Bronchial epithelial cell (primary cell): ENCODE results near the gene CTBP1. TPM values are rescaled to one million over a fixed set of nuclear protein-coding genes. Genes with fewer than 3 reads are reported as not detected.

Experiments used
- DNase-seq: peaks from one replicate; pipeline ENCODE4 v3.0.0-alpha.2; 2010; ENCODE audit warnings: low read depth
- FAIRE-seq: peaks from 2 replicates; lab custom pipeline; 2011; peaks lifted over from hg19 to GRCh38; lab: Jason Lieb, UNC
- H3K27me3 ChIP-seq: 2 replicates; pipeline ENCODE4 v1.5.1; 2011; ENCODE audit warnings: low read length; ENCODE audit not compliant: control insufficient read depth, insufficient read depth
- H3K36me3 ChIP-seq: 2 replicates; pipeline ENCODE4 v1.5.1; 2011; ENCODE audit warnings: low read length; ENCODE audit not compliant: control insufficient read depth, insufficient read depth
- H3K4me3 ChIP-seq: 2 replicates; pipeline ENCODE4 v1.5.1; 2011; ENCODE audit warnings: mild to moderate bottlenecking, low read depth, low read length, control low read depth
- total RNA-seq: library from RNA; depleted of rRNA; stranded (reverse); fragments of >200 nt; gene quantifications from 2 replicates; pipeline ENCODE4 v1.2.1, GENCODE V29; 2014
- TF ChIP-seq, protein P1 (sequence below): IDR thresholded peaks from 2 replicates; pipeline ENCODE4 v1.5.1; 2011; ENCODE audit warnings: mild to moderate bottlenecking, moderate library complexity, low read length, control low read depth, inconsistent platforms; ENCODE audit not compliant: insufficient read depth, severe bottlenecking

CTBP1 gene
- total RNA-seq, 1 donor from 2014 or later, result 173 TPM

DNA sequence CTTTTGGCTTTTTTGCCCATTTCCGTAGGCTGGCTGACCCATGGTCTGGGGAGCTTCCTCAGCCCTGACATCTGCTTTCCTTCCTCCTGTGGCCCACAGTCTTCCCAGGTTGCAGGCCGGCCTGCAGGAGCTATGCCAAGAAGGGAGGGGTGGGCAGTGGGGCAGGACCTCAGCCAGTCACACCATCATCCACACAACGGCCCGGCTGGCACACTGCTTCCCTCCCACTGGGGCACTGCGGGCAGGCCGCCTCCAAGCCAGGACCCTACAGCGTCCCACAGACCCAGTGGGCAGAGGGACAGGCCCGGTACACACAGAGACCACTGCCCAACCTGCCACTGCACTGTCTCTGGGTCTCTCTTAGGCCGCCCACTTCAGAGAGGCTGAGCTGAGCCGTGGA, 38.0 kb downstream of the CTBP1 start:
- Histone ChIP-seq H3K4me3 (no peak overlapping the region), H3K27me3 (no peaks in the 10 kb centered on the region), H3K36me3 (peaks cover 20% of the 10 kb centered on the region)
- FAIRE-seq (no peak), DNase-seq (no peak)
- TF ChIP-seq, protein P1, sequence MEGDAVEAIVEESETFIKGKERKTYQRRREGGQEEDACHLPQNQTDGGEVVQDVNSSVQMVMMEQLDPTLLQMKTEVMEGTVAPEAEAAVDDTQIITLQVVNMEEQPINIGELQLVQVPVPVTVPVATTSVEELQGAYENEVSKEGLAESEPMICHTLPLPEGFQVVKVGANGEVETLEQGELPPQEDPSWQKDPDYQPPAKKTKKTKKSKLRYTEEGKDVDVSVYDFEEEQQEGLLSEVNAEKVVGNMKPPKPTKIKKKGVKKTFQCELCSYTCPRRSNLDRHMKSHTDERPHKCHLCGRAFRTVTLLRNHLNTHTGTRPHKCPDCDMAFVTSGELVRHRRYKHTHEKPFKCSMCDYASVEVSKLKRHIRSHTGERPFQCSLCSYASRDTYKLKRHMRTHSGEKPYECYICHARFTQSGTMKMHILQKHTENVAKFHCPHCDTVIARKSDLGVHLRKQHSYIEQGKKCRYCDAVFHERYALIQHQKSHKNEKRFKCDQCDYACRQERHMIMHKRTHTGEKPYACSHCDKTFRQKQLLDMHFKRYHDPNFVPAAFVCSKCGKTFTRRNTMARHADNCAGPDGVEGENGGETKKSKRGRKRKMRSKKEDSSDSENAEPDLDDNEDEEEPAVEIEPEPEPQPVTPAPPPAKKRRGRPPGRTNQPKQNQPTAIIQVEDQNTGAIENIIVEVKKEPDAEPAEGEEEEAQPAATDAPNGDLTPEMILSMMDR, result no peak

DNA sequence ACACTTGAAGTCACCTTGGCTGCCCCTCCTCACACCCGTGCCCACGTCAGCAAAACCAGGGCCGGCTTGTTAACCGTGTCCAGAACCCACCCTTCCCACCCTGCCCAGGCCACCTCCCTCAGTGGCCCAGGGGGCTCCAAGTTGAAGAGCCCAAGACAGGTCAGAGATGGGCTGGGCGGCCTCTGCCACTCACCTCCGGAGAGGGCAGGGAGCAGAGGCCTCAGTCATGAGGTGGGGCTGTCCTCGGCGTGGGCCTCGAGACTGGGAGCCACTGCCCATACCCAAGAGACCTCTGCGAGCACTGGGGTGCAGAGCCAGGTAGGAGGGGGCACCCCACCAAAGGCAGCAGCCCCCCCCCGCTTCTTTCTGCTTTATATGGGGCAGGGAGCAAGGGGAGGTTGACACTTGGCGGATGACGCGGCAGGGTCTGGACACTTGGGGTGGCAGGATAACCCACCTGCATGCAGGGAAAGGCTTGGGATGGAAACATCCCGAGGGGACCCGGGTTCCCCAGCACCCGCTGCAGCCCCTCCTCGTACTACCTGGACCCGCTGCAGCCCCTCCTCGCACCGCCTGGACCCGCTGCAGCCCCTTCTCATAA, 38.6 kb downstream of the CTBP1 start:
- no peaks in the 10 kb centered on the region for H3K27me3 ChIP-seq
- peaks cover 15% of the 10 kb centered on the region for H3K36me3 ChIP-seq
- H3K4me3 ChIP-seq, result no peak overlapping the region
- TF ChIP-seq, protein P1, result no peak
- no peak for DNase-seq
- no peak for FAIRE-seq

DNA sequence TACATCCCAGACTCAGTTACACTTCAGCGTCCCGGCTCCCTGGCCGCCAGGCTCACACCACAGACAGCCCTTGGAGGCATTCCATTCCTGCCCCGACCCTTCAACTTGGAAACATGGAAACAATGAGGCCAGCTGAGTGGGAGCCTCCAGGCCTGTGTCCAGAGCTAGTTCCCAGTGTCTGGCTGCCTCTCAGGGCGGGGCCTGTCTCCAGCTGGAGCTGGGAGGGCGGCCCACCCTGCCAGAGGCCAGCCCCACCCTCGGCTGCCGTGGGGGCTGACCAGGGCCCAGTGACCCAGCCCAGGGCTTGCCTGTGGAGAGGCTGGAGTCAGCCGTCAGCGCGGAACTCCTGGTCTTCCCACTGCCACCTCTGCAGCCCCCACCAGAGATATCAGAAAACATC, 39.1 kb downstream of the CTBP1 start:
- DNase-seq, result no peak
- FAIRE-seq, result no peak
- TF ChIP-seq, protein P1, result no peak

DNA sequence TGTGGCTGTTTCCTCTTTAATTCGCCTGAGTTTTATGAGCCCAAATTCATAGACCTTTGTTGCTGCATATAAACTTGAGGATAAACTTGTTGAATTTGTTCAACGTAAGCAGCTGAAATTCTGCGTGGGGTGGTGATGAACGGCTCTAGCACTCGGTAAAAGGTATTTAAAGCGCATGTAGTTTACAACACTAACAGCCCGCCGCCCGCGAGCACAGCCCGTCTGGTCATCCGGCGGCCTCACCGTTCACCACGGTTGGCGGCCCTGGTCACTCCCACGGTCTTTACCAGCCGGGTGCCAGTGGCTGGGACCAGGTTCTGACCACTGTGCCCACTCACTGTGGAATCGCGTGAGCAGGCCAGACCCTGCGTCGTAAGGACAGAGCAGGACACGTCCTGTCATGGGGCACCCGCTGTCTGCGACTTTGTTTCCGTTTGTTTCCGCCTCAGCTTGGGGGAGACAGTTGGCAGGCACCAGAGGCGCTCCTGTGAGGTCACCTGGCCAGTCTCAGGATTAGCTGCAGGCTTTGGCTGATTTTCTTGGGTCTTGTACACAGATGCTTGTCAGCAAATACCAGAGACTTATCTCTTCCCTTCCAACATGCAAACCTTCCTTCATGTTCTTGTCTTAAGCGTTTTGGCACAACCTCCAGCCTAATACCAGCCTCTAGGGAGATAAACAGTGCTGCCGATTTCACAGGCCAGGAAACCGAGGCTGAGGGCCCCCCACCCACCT, 39.8 kb downstream of the CTBP1 start:
- FAIRE-seq (no peak), DNase-seq (no peak)
- TF ChIP-seq, protein P1, result no peak
- Histone ChIP-seq H3K4me3 (no peak overlapping the region), H3K27me3 (no peaks in the 10 kb centered on the region), H3K36me3 (peaks cover 10% of the 10 kb centered on the region)

More for the DNA sequence above, 39.1 kb downstream of the CTBP1 start:
- H3K27me3 ChIP-seq, result no peaks in the 10 kb centered on the region
- peaks cover 11% of the 10 kb centered on the region for H3K36me3 ChIP-seq
- H3K4me3 ChIP-seq, result no peak overlapping the region

DNA sequence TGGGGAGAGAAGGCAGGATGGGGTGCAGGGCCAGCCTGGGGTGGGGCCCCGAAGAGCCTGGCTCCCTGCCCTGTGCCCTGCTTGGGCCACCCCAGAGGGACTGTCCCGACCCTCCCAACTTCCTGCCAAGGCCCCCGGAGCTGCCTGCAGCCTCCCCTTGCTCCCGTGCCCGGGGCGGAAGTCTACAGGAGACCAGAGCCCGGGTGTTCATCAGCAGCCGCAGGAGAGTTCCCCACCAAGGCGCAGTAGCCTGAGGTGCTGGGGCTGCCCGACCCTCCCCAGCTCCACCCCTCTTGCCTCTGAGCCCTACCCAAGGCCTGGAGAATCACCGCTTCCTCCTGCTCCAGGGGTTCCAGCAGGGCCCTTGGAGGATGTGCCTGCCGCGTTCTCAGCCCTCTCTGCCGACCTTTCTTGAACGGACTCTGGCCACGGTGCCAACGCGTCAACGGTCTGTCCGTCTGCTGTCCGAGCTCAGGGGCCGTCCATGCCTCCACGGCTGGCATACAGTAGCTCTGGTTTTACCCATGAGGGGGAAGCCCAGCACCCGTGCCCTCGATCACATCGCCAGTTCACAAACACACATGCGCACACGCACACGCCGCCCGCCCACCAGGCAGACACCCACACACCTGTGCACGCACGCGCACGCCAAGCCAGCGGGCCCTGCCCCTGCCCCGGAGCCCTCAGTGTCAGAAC, 40.5 kb downstream of the CTBP1 start:
- Histone ChIP-seq H3K27me3 (no peaks in the 10 kb centered on the region), H3K36me3 (peaks cover 7% of the 10 kb centered on the region), H3K4me3 (no peak overlapping the region)
- TF ChIP-seq, protein P1, result no peak
- DNase-seq (no peak), FAIRE-seq (no peak)
